ENCODE results near the gene VENTX.

- TF ChIP-seq EZH2 (IDR thresholded peaks at IDR 0.05) (no peak), CTCF (IDR thresholded peaks at IDR 0.05) (no peak), EZH2phosphoT487 (IDR thresholded peaks at IDR 0.05) (no peak)
These were observed 25.0 kb downstream of the VENTX start for GRCh38 chr10:133262696-133263095.

Measured in neural progenitor cell (in vitro differentiated cells).